ENCODE data around the gene WTIP.
"Not testable (repeated sequence)": the region's sequence is repeated elsewhere in the genome, so short reads cannot be mapped to it uniquely, and the experiment has no call there.

The WTIP gene

GRCh38 chr19:34503531-34504272 lies 22.1 kb downstream of the WTIP start:
- DNase-seq (ENCODE audit: low read depth in 2 of 2): no peak

GRCh38 chr19:34504273-34504808 lies 22.8 kb downstream of the WTIP start:
- DNase-seq (ENCODE audit: low read depth in 2 of 2): no peak

- no peak for DNase-seq (ENCODE audit: low read depth in 2 of 2)
These were observed 23.3 kb downstream of the WTIP start for GRCh38 chr19:34504809-34505291.

GRCh38 chr19:34505321-34506025 lies 23.9 kb downstream of the WTIP start:
- no peak for DNase-seq (ENCODE audit: low read depth in 2 of 2)

DNA sequence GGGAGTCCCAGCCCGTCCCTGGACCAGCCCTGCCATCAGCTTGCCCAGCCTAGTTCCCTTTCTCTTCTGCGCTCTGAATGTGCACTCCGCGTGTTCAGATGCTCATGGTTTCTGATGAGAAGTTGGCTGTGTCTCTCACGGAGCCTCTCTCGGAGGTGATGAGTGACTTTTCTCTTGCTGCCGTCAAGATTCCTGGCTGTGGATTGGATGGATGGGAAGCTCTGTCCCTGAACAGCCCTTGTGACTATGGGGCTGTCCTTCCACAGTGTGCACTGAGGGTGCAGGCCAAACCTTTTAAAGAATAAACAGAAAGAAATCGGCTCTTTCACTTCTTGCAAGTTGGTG lies 24.4 kb downstream of the WTIP start:
- no peak for DNase-seq (ENCODE audit: low read depth in 2 of 2)

- DNase-seq (ENCODE audit: low read depth in 2 of 2): no peak
These were observed 26.0 kb downstream of the WTIP start for GRCh38 chr19:34507414-34508067.

DNA sequence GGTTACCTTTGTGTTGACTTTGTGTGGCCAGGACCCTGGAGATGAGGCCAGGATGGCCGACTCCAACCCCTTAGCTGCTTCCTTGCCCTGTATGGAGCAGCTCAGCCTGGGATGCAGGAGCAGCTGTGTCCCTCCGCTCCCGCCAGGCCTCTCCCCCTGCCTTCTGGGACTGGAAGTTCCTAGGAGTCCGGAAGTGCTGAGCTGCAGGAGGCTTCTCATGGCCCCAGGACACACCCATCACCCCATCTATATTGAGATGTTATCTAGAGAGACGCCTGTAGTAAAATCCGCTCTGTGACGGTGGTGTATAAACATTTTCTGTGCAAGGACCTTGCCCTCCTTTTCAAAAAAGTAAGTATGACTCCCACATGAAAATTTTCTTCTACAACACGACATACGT lies 27.0 kb downstream of the WTIP start:
- no peak for DNase-seq (ENCODE audit: low read depth in 2 of 2)

- DNase-seq (ENCODE audit: low read depth in 2 of 2): not testable (repeated sequence)
These were observed 29.3 kb downstream of the WTIP start for GRCh38 chr19:34510904-34511303.

GRCh38 chr19:34512254-34512822 lies 30.8 kb downstream of the WTIP start:
- DNase-seq (ENCODE audit: low read depth in 2 of 2): no peak

GRCh38 chr19:34513767-34514166 lies 32.2 kb downstream of the WTIP start:
- DNase-seq (ENCODE audit: low read depth in 2 of 2): no peak

DNA sequence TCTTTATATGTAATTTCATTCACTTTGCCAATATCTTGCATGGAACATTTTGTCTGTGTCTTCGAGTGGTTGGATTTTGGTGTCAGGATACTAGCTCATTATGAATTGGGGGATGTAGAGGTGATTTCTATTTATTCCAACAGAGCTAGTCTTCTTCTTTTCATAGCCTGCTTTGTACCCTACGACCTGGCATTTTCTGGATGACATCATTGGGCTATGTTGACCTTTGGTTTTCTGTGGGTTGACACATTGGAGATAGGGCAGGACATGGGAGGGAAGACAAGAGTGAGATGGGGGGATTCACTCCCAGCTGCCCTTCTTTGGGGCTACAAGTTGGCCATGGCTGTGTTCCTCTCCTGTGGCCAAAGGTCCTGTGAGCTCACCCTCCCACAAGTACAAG lies 38.0 kb downstream of the WTIP start:
- DNase-seq (ENCODE audit: low read depth in 2 of 2): no peak

DNA sequence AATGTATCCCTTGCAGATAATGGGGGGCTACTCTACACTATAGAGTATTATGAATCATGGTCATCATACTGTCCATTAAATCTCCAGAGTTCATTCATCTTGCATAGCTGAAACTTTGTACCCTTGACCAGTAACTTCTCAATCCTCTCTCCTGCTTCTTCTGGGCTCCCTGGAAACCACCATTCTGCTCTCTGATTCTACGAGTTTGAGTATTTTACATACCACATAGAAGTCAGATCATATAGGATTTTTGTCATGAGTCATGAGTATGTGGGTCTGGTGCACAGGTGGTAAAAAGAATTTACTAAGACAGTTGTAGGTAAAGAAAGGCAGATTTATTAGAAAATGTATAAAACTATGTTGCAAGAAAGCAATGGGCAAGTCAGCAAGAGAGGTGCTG lies 41.9 kb downstream of the WTIP start:
- DNase-seq (ENCODE audit: low read depth in 2 of 2): no peak

DNA sequence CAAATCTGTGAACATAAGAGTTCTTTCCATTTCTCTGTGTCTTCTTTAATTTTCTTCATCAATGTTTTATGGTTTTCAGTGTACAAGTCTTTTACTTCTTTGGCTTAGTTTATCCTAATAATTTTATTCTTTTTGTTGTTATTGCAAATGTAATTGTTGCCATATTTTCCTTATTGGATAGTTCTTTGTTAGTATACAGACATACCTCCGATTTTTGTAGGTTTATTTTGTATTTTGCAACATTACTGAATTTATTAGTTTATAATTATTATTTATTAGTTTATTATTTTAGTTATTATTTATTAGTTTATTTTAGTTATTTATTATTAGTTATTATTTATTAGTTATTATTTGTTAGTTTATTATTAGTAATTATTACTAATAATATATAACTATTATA lies 43.4 kb downstream of the WTIP start:
- no peak for DNase-seq (ENCODE audit: low read depth in 2 of 2)

DNA sequence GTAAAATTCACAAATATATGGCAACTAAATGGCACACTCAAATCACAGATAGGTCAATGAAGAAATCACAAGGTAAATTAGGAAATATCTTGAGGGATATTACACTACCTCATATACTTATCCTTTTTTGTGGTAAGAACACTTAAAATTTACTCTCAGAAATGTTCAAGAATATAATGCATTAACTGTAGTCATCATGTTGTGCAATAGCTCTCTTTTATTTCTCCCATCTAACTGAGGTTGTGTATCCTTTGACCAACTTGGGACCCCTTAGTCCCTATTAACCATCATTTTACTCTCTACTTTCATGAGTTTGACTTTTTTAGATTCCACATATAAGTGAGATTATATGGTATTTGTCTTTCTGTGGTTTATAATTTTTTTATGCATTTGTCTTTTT lies 52.6 kb downstream of the WTIP start:
- no peak for DNase-seq (ENCODE audit: low read depth in 2 of 2)

- no peak for DNase-seq (ENCODE audit: low read depth in 2 of 2)
These were observed 57.8 kb downstream of the WTIP start for GRCh38 chr19:34539396-34539795.

DNA sequence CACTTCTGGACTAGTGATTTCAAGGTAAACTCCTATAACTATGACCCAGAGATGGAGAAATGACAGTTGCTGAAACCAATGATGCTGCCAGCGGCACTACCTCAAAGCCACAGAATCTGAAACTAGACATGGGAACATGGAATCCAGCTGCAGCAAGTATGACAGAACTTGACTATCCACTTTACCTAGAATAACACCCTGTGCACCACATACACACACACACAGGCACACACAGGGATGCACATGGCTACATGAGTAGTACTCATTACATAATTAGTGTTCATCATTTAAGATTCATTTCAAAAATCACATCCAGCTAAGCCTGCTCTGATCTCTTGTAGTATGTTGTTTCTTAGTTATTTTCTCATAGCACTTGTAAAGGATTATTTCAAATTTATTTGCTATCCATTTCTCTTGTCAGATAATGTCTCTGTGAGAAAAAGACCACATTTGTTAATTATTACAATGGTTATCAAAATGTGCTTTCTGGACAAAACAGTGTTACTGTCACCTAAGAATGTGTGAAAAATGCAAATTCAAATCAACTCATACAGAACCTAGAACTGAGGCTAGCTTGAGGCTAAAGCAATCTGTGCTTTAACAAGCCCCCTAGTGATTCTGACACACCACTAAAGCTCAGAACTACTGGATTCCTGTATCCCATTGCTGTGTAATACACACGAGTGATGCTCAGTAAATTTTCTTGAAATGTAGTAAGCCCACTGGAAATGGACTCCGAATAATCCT lies 59.4 kb downstream of the WTIP start:
- DNase-seq (ENCODE audit: low read depth in 2 of 2): no peak

- DNase-seq (ENCODE audit: low read depth in 2 of 2): no peak
These were observed 68.3 kb downstream of the WTIP start for GRCh38 chr19:34549833-34550232.

- no peak for DNase-seq (ENCODE audit: low read depth in 2 of 2)
These were observed 73.9 kb downstream of the WTIP start for GRCh38 chr19:34555447-34555846.

GRCh38 chr19:34556488-34556887 lies 74.9 kb downstream of the WTIP start:
- DNase-seq (ENCODE audit: low read depth in 2 of 2): no peak

DNA sequence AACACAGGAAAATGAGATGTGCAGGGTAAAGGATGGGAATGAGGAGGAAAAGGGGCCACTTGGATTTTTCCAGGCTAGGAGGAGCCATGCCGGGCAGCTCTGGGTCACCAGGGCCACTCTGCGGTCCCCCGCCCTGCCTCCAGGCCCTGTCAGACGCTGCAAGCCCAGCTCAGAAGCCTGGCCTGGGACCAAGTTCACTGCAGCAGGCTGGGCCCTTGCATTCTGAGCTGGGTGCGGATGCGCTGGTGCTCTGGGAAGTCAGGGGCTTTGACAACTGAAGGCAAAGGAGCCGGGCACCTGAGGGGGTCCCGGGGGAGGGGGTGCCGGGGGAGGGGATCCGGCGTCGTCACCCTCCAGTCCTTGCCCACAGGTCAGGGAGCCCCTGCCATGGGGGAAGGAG lies 77.5 kb downstream of the WTIP start:
- DNase-seq (ENCODE audit: low read depth in 2 of 2): no peak

DNA sequence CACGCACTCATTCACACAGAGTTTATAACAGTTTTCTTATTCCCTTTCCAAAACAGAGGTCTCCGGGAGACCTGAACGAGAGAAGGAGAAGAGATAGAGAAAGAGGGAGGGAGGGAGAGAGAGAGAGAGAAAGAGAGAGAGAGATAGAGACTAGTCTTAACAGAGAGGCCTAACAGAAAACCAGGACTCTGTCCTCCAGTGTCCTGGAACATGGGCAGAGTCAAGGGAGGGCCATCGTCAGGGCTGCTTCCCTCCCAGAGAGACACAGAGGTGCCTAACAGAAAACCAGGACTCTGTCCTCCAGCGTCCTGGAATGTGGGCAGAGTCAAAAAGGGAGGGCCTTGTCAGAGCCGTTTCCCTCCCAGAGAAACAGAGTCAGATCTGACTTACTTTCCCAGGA lies 78.7 kb downstream of the WTIP start:
- no peak for DNase-seq (ENCODE audit: low read depth in 2 of 2)

Measured in stimulated activated CD8-positive, alpha-beta memory T cell treated with anti-CD3 and anti-CD28 coated beads, Interleukin-2, amount 100 ng/mL, for 1 hour (primary cell).